H1 (cell line): ENCODE measurements around the gene RDH5.

Experiments
- CEBPB ChIP-seq: IDR thresholded peaks from 2 replicates; pipeline ENCODE4 v1.6.1; 2012; ENCODE audit warnings: low read depth, low read length
- CTCF ChIP-seq, 3 experiments: IDR thresholded peaks; 1 replicate in 2 of 3; 2 replicates in 1 of 3; pipeline versions ENCODE4 v1.5.1 to v1.6.1; 2011; ENCODE audit warnings: low read length in 3 of 3, mild to moderate bottlenecking in 3 of 3, inconsistent platforms in 2 of 3, low read depth in 1 of 3, moderate library complexity in 1 of 3; ENCODE audit not compliant: insufficient read depth in 1 of 3; ENCODE audit errors: control extremely low read depth in 1 of 3
- POLR2A ChIP-seq, 2 experiments: IDR thresholded peaks; 1 replicate in 1 of 2; 2 replicates in 1 of 2; pipeline ENCODE4 v1.6.1; 2011; ENCODE audit warnings: low read depth in 2 of 2, low read length in 2 of 2, mild to moderate bottlenecking in 2 of 2; ENCODE audit errors: control extremely low read depth in 1 of 2
- ZNF274 ChIP-seq: IDR thresholded peaks from 2 replicates; pipeline ENCODE4 v1.7.0; 2012; ENCODE audit warnings: low read length, borderline replicate concordance; ENCODE audit errors: extremely low read depth

GRCh38 chr12:55760663-55761062, 40.5 kb downstream of the RDH5 start:
- TF ChIP-seq CTCF (IDR thresholded peaks at IDR 0.05; ENCODE audit: control extremely low read depth in 1 of 3, insufficient read depth in 1 of 3, low read depth in 1 of 3, low read length in 3 of 3) (no peak), CEBPB (no peak), ZNF274 (no peak), POLR2A (IDR thresholded peaks at IDR 0.05; ENCODE audit: control extremely low read depth in 1 of 2, low read depth in 2 of 2, low read length in 2 of 2) (no peak)
